Glutamatergic neuron (in vitro differentiated cells): ENCODE data around the gene AGPAT2. TPM values are rescaled to one million over a fixed set of nuclear protein-coding genes. Genes with fewer than 3 reads are reported as not detected.
A peak's percentile ranks its signal among the peaks of the same experiment; 100 is the strongest.

Experiments used
- DNase-seq: peaks from one replicate; pipeline ENCODE4 v3.0.0; 2022
- H3K27ac Mint-ChIP-seq: one replicate; pipeline ENCODE4 v1.8.0; 2020; ENCODE audit warnings: mild to moderate bottlenecking, mixed read lengths, inconsistent platforms; ENCODE audit not compliant: unreplicated experiment
- H3K27me3 Mint-ChIP-seq: one replicate; pipeline ENCODE4 v1.8.0; 2020; ENCODE audit warnings: mild to moderate bottlenecking, moderate library complexity, mixed read lengths, inconsistent platforms; ENCODE audit not compliant: unreplicated experiment
- H3K36me3 Mint-ChIP-seq: one replicate; pipeline ENCODE4 v1.8.0; 2020; ENCODE audit warnings: mild to moderate bottlenecking, mixed read lengths, inconsistent platforms; ENCODE audit not compliant: unreplicated experiment
- H3K4me1 Mint-ChIP-seq: one replicate; pipeline ENCODE4 v1.8.0; 2020; ENCODE audit warnings: mild to moderate bottlenecking, low read depth, mixed read lengths, inconsistent platforms; ENCODE audit not compliant: unreplicated experiment
- H3K4me3 Mint-ChIP-seq: one replicate; pipeline ENCODE4 v1.8.0; 2020; ENCODE audit warnings: mild to moderate bottlenecking, mixed read lengths, inconsistent platforms; ENCODE audit not compliant: unreplicated experiment
- H3K9me3 Mint-ChIP-seq: one replicate; pipeline ENCODE4 v1.8.0; 2020; ENCODE audit warnings: mild to moderate bottlenecking, moderate library complexity, mixed read lengths, inconsistent platforms; ENCODE audit not compliant: unreplicated experiment
- total RNA-seq: library from RNA; stranded (reverse); fragmentation: NEBNext Ultra II Directional; extraction: Animal tissue kit (Norgen Biotek cat#: 25700); gene quantifications from one replicate; pipeline ENCODE4 v1.2.1, GENCODE V29; 2021; ENCODE audit not compliant: unreplicated experiment
- TF ChIP-seq, protein P1 (sequence below): fragments of 200-600 bp; sonication (generic); IDR thresholded peaks from one replicate; pipeline ENCODE4 v1.5.0; 2021; ENCODE audit not compliant: partially characterized antibody, unreplicated experiment

The AGPAT2 gene
- total RNA-seq, 1 donor from 2014 or later, result 72.8 TPM

DNA sequence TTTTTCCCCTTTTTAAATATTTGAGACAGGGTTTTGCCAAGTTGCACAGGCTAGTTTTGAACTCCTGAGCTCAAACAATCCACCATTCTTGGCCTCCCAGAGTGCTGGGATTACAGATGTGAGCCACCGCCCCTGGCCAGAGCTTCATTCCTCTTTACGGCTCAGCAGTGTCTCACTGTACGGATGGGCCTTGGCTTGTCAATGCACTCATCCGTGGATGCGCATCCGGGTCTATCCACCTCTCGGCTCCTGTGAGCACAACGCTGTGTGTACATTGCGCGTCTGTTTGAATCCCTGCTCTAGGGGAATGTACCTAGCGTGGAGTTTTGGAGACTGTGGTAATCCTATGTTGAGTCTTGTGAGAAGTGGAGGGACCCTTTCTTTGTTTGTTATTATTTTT is 35.4 kb downstream of the AGPAT2 start:
- Mint-ChIP-seq H3K9me3 (no peaks in the 10 kb centered on the region), H3K27ac (no peak overlapping the region), H3K4me1 (peaks cover 7% of the 10 kb centered on the region), H3K36me3 (no peaks in the 10 kb centered on the region), H3K4me3 (no peak overlapping the region), H3K27me3 (peaks cover under 1% of the 10 kb centered on the region)
- DNase-seq, result no peak
- TF ChIP-seq, protein P1, sequence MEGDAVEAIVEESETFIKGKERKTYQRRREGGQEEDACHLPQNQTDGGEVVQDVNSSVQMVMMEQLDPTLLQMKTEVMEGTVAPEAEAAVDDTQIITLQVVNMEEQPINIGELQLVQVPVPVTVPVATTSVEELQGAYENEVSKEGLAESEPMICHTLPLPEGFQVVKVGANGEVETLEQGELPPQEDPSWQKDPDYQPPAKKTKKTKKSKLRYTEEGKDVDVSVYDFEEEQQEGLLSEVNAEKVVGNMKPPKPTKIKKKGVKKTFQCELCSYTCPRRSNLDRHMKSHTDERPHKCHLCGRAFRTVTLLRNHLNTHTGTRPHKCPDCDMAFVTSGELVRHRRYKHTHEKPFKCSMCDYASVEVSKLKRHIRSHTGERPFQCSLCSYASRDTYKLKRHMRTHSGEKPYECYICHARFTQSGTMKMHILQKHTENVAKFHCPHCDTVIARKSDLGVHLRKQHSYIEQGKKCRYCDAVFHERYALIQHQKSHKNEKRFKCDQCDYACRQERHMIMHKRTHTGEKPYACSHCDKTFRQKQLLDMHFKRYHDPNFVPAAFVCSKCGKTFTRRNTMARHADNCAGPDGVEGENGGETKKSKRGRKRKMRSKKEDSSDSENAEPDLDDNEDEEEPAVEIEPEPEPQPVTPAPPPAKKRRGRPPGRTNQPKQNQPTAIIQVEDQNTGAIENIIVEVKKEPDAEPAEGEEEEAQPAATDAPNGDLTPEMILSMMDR, result no peak

DNA sequence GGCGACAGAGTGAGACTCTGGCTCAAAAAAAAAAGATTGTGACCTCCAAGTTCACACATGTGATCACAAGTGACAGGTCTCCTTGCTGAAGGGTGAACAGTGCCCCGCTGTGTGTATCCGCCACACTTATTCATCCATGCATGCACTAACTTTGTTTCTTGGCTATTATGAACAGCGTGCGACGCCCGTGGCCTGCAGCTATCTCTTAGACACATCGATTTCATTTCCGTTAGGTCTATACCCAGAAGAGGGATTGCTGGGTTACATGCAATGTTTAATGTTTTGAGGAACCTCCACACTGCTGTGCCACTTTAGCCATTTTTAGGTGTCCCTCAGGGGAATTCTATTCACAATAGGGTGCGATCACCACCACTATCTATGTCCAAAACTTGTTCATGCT is 36.6 kb downstream of the AGPAT2 start:
- H3K36me3 Mint-ChIP-seq, result no peaks in the 10 kb centered on the region
- H3K9me3 Mint-ChIP-seq, result no peaks in the 10 kb centered on the region
- H3K27ac Mint-ChIP-seq, result no peak overlapping the region
- no peak for DNase-seq
- TF ChIP-seq, protein P1, result no peak
- H3K27me3 Mint-ChIP-seq, result no peaks in the 10 kb centered on the region
- H3K4me3 Mint-ChIP-seq, result no peak overlapping the region
- H3K4me1 Mint-ChIP-seq, result peaks cover 8% of the 10 kb centered on the region

DNA sequence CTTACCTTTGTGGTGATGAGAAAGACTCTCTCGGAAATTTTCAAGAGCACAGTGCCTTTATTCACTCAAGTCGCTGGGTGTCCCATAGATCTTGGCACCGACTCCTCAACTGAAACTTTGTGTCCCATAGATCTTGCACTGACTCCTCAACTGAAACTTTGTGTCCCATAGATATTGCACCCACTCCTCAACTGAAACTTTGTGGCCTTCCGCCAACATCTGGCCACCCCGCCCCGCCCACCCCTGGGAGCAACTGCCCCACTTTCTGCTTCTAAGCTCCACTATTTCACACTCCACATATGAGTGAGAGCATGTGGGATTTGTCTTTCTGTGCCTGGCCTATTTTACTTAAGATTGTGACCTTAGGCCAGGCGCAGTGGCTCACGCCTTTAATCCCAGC is 37.2 kb downstream of the AGPAT2 start:
- no peaks in the 10 kb centered on the region for H3K36me3 Mint-ChIP-seq
- no peaks in the 10 kb centered on the region for H3K27me3 Mint-ChIP-seq
- TF ChIP-seq, protein P1, result no peak
- no peak for DNase-seq
- no peak overlapping the region for H3K4me3 Mint-ChIP-seq
- no peaks in the 10 kb centered on the region for H3K9me3 Mint-ChIP-seq
- H3K27ac Mint-ChIP-seq, result no peak overlapping the region
- H3K4me1 Mint-ChIP-seq, result peaks cover 8% of the 10 kb centered on the region

DNA sequence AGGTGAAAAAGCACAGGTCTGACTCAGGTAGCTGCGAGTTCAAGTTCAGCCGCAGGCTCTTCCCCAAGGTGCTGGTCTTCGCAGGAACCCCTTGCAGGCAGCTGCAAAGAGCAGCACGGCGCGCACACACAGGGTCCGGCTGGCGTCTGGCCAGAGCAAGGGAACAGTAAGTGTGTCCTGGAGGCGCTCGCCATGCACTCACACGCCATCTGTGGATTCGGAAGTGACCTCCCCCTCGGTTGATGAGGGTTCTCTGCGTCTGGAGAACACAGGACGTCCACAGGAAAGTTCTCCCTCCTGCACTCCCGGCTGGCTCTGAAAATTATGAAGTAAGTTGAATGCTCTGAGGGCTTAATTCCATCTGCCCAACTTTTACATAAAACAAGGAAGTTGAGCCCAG is 38.5 kb downstream of the AGPAT2 start:
- H3K9me3 Mint-ChIP-seq, result no peaks in the 10 kb centered on the region
- no peak for DNase-seq
- no peak overlapping the region for H3K27ac Mint-ChIP-seq
- H3K27me3 Mint-ChIP-seq, result no peaks in the 10 kb centered on the region
- H3K4me1 Mint-ChIP-seq, result peaks cover 6% of the 10 kb centered on the region
- no peak overlapping the region for H3K4me3 Mint-ChIP-seq
- H3K36me3 Mint-ChIP-seq, result no peaks in the 10 kb centered on the region
- TF ChIP-seq, protein P1, result no peak

- H3K4me1 Mint-ChIP-seq, result peaks cover 8% of the 10 kb centered on the region
- H3K27ac Mint-ChIP-seq, result no peak overlapping the region
- H3K27me3 Mint-ChIP-seq, result no peaks in the 10 kb centered on the region
- TF ChIP-seq, protein P1, result no peak
- H3K4me3 Mint-ChIP-seq, result peak overlapping the region; percentile 30
- H3K9me3 Mint-ChIP-seq, result peaks cover 3% of the 10 kb centered on the region
- no peaks in the 10 kb centered on the region for H3K36me3 Mint-ChIP-seq
- no peak for DNase-seq
Observed at GRCh38 chr9:136646827-136647711, 40.2 kb downstream of the AGPAT2 start.
